Parathyroid adenoma (tissue), 2 donors: Measurements from ENCODE around the gene WWOX.

ENCODE experiments used
- H2AFZ ChIP-seq: fragments of 300-600 bp; sonication (generic); one replicate; pipeline ENCODE4 v1.7.0; 2017; ENCODE audit warnings: antibody characterized with exemption, mild to moderate bottlenecking
- H3K27ac ChIP-seq: fragments of 300-600 bp; sonication (generic); one replicate; pipeline ENCODE4 v1.7.0; 2017
- H3K27me3 ChIP-seq: fragments of 300-600 bp; sonication (generic); one replicate; pipeline ENCODE4 v1.7.0; 2017; ENCODE audit warnings: low read length; ENCODE audit not compliant: control insufficient read depth, insufficient read depth
- H3K36me3 ChIP-seq: fragments of 300-600 bp; sonication (generic); one replicate; pipeline ENCODE4 v1.7.0; 2017; ENCODE audit warnings: low read length; ENCODE audit not compliant: control insufficient read depth, insufficient read depth
- H3K4me1 ChIP-seq: fragments of 300-600 bp; sonication (generic); one replicate; pipeline ENCODE4 v1.7.0; 2017; ENCODE audit warnings: control low read depth
- H3K4me2 ChIP-seq: fragments of 300-600 bp; sonication (generic); one replicate; pipeline ENCODE4 v1.7.0; 2017; ENCODE audit warnings: low read length
- H3K4me3 ChIP-seq: fragments of 300-600 bp; sonication (generic); one replicate; pipeline ENCODE4 v1.7.0; 2017; ENCODE audit warnings: low read depth, low read length
- H3K79me2 ChIP-seq: fragments of 300-600 bp; sonication (generic); one replicate; pipeline ENCODE4 v1.7.0; 2017; ENCODE audit warnings: control low read depth
- H3K9ac ChIP-seq: fragments of 300-600 bp; sonication (generic); one replicate; pipeline ENCODE4 v1.7.0; 2017; ENCODE audit warnings: mild to moderate bottlenecking
- H3K9me3 ChIP-seq: fragments of 300-600 bp; sonication (generic); one replicate; pipeline ENCODE4 v1.7.0; 2017; ENCODE audit warnings: low read length; ENCODE audit not compliant: control insufficient read depth
- CTCF ChIP-seq: fragments of 300-600 bp; sonication (generic); IDR thresholded peaks from one replicate; pipeline ENCODE4 v1.7.0; 2017; ENCODE audit warnings: antibody characterized with exemption, mild to moderate bottlenecking
- donor health status: primary hyperparathyroidism.

WWOX gene

GRCh38 chr16:78390092-78390491 lies 290.6 kb downstream of the WWOX start:
- no peak for TF ChIP-seq CTCF
- H3K27ac ChIP-seq, result no peak overlapping the region
- no peak overlapping the region for H3K4me3 ChIP-seq
- H3K4me2 ChIP-seq, result no peak overlapping the region
- H3K27me3 ChIP-seq, result no peaks in the 10 kb centered on the region
- no peak overlapping the region for H3K9ac ChIP-seq
- H3K36me3 ChIP-seq, result no peaks in the 10 kb centered on the region
- H2AFZ ChIP-seq, result no peak overlapping the region
- H3K79me2 ChIP-seq, result no peaks in the 10 kb centered on the region
- H3K4me1 ChIP-seq, result no peaks in the 10 kb centered on the region
- no peaks in the 10 kb centered on the region for H3K9me3 ChIP-seq

GRCh38 chr16:78390508-78391324 lies 291.3 kb downstream of the WWOX start:
- TF ChIP-seq CTCF, result no peak
- H3K27me3 ChIP-seq, result no peaks in the 10 kb centered on the region
- no peak overlapping the region for H3K4me2 ChIP-seq
- H3K9ac ChIP-seq, result no peak overlapping the region
- H3K4me3 ChIP-seq, result no peak overlapping the region
- H3K36me3 ChIP-seq, result no peaks in the 10 kb centered on the region
- no peaks in the 10 kb centered on the region for H3K9me3 ChIP-seq
- no peak overlapping the region for H2AFZ ChIP-seq
- no peaks in the 10 kb centered on the region for H3K4me1 ChIP-seq
- no peak overlapping the region for H3K27ac ChIP-seq
- H3K79me2 ChIP-seq, result no peaks in the 10 kb centered on the region

GRCh38 chr16:78392585-78393195 lies 293.2 kb downstream of the WWOX start:
- TF ChIP-seq CTCF, result no peak
- H3K4me3 ChIP-seq, result no peak overlapping the region
- H2AFZ ChIP-seq, result no peak overlapping the region
- H3K36me3 ChIP-seq, result no peaks in the 10 kb centered on the region
- no peaks in the 10 kb centered on the region for H3K79me2 ChIP-seq
- H3K27ac ChIP-seq, result no peak overlapping the region
- no peak overlapping the region for H3K9ac ChIP-seq
- no peaks in the 10 kb centered on the region for H3K9me3 ChIP-seq
- no peak overlapping the region for H3K4me2 ChIP-seq
- no peaks in the 10 kb centered on the region for H3K27me3 ChIP-seq
- no peaks in the 10 kb centered on the region for H3K4me1 ChIP-seq

- no peaks in the 10 kb centered on the region for H3K36me3 ChIP-seq
- no peaks in the 10 kb centered on the region for H3K9me3 ChIP-seq
- H3K79me2 ChIP-seq, result no peaks in the 10 kb centered on the region
- H3K9ac ChIP-seq, result no peak overlapping the region
- H3K4me3 ChIP-seq, result no peak overlapping the region
- H3K27me3 ChIP-seq, result no peaks in the 10 kb centered on the region
- no peak overlapping the region for H3K27ac ChIP-seq
- no peak for TF ChIP-seq CTCF
- no peak overlapping the region for H3K4me2 ChIP-seq
- no peak overlapping the region for H2AFZ ChIP-seq
- H3K4me1 ChIP-seq, result no peaks in the 10 kb centered on the region
These were observed 295.6 kb downstream of the WWOX start for GRCh38 chr16:78395035-78395434.
